HEK293 (cell line): ENCODE data around the gene ZNF274.
A peak's percentile ranks its signal among the peaks of the same experiment; 100 is the strongest.

ENCODE experiments used
- CTCF ChIA-PET: fragments of 350-600 bp; formaldehyde crosslinking; extraction: SDS; loops from one replicate; lab custom pipeline; 2021; ENCODE audit warnings: antibody characterized with exemption; lab: Yijun Ruan, JAX
- POLR2A ChIA-PET: fragments of 300-600 bp; formaldehyde crosslinking; extraction: SDS; loops from one replicate; lab custom pipeline; 2020; ENCODE audit warnings: antibody characterized with exemption, inconsistent platforms; lab: Yijun Ruan, JAX
- H3K27ac ChIP-seq: fragments of 200-500 bp; sonication (Bioruptor generic); 2 replicates; pipeline ENCODE4 v1.5.1; 2014; ENCODE audit warnings: low read depth, low read length, control low read depth, inconsistent platforms; ENCODE audit errors: extremely low read depth
- H3K36me3 ChIP-seq, 2 experiments: fragments of 200-500 bp in 1 of 2; sonication (Bioruptor generic) in 1 of 2; 1 replicate in 1 of 2; 2 replicates in 1 of 2; pipeline ENCODE4 v1.5.1; 2014 to 2017; ENCODE audit warnings: inconsistent platforms in 2 of 2, low read length in 2 of 2; ENCODE audit not compliant: control insufficient read depth in 2 of 2, insufficient read depth in 1 of 2
- H3K4me1 ChIP-seq: fragments of 200-500 bp; sonication (Bioruptor generic); 2 replicates; pipeline ENCODE4 v1.5.1; 2014; ENCODE audit warnings: mild to moderate bottlenecking, low read length, inconsistent platforms; ENCODE audit not compliant: control insufficient read depth, insufficient read depth
- H3K4me3 ChIP-seq: 2 replicates; pipeline ENCODE4 v1.5.1; 2011; ENCODE audit warnings: low read depth, mild to moderate bottlenecking, control low read depth, low read length, moderate library complexity
- H3K9me3 ChIP-seq: fragments of 200-500 bp; sonication (Bioruptor generic); 2 replicates; pipeline ENCODE4 v1.5.1; 2014; ENCODE audit warnings: low read depth, low read length, inconsistent platforms; ENCODE audit not compliant: control insufficient read depth, insufficient read depth
- EGR2 ChIP-seq: fragments of 450-650 bp; formaldehyde crosslinking; IDR thresholded peaks from 2 replicates; pipeline ENCODE4 v1.5.1; 2016; ENCODE audit warnings: low read depth, missing biosample characterization, missing genetic modification characterization
- KLF9 ChIP-seq: fragments of 450-650 bp; formaldehyde crosslinking; IDR thresholded peaks from 2 replicates; pipeline ENCODE4 v1.5.1; 2016; ENCODE audit warnings: missing biosample characterization, missing genetic modification characterization, low read depth
- RBAK ChIP-seq: fragments of 450-650 bp; formaldehyde crosslinking; IDR thresholded peaks from 2 replicates; pipeline ENCODE4 v1.5.1; 2016; ENCODE audit warnings: missing biosample characterization, missing genetic modification characterization
- SCRT1 ChIP-seq: fragments of 450-650 bp; formaldehyde crosslinking; IDR thresholded peaks from 2 replicates; pipeline ENCODE4 v1.5.1; 2016; ENCODE audit warnings: missing biosample characterization, missing genetic modification characterization, borderline replicate concordance
- SP2 ChIP-seq: fragments of 450-650 bp; formaldehyde crosslinking; IDR thresholded peaks from 2 replicates; pipeline ENCODE4 v1.5.1; 2016; ENCODE audit warnings: missing biosample characterization, missing genetic modification characterization
- ZFHX2 ChIP-seq: fragments of 450-650 bp; formaldehyde crosslinking; conservative IDR thresholded peaks from 2 replicates; pipeline ENCODE4 v1.5.1; 2016; ENCODE audit warnings: missing biosample characterization, missing genetic modification characterization
- ZFP3 ChIP-seq: fragments of 450-650 bp; formaldehyde crosslinking; IDR thresholded peaks from 2 replicates; pipeline ENCODE4 v1.5.1; 2016; ENCODE audit warnings: low read depth, missing biosample characterization, missing genetic modification characterization
- ZNF121 ChIP-seq: fragments of 450-650 bp; formaldehyde crosslinking; IDR thresholded peaks from 2 replicates; pipeline ENCODE4 v1.5.1; 2016; ENCODE audit warnings: missing biosample characterization, missing genetic modification characterization
- ZNF155 ChIP-seq: fragments of 450-650 bp; formaldehyde crosslinking; IDR thresholded peaks from 2 replicates; pipeline ENCODE4 v1.5.1; 2016; ENCODE audit warnings: missing biosample characterization, missing genetic modification characterization
- ZNF202 ChIP-seq: fragments of 450-650 bp; formaldehyde crosslinking; IDR thresholded peaks from 2 replicates; pipeline ENCODE4 v1.5.1; 2016; ENCODE audit warnings: missing biosample characterization, missing genetic modification characterization, borderline replicate concordance
- ZNF354C ChIP-seq: fragments of 450-650 bp; formaldehyde crosslinking; IDR thresholded peaks from 2 replicates; pipeline ENCODE4 v1.5.1; 2016; ENCODE audit warnings: missing biosample characterization, missing genetic modification characterization, low read depth, borderline replicate concordance
- ZNF366 ChIP-seq: fragments of 450-650 bp; formaldehyde crosslinking; conservative IDR thresholded peaks from 2 replicates; pipeline ENCODE4 v1.5.1; 2016; ENCODE audit warnings: missing biosample characterization, missing genetic modification characterization
- ZNF501 ChIP-seq: fragments of 450-650 bp; formaldehyde crosslinking; IDR thresholded peaks from 2 replicates; pipeline ENCODE4 v1.5.1; 2016; ENCODE audit warnings: missing biosample characterization, missing genetic modification characterization
- ZNF514 ChIP-seq: fragments of 450-650 bp; formaldehyde crosslinking; IDR thresholded peaks from 2 replicates; pipeline ENCODE4 v1.5.1; 2016; ENCODE audit warnings: missing biosample characterization, missing genetic modification characterization
- ZNF544 ChIP-seq: fragments of 450-650 bp; formaldehyde crosslinking; IDR thresholded peaks from 2 replicates; pipeline ENCODE4 v1.5.0; 2017; ENCODE audit warnings: missing biosample characterization, missing genetic modification characterization
- ZNF548 ChIP-seq: fragments of 450-650 bp; formaldehyde crosslinking; IDR thresholded peaks from 2 replicates; pipeline ENCODE4 v1.5.1; 2016; ENCODE audit warnings: missing biosample characterization, missing genetic modification characterization
- ZNF549 ChIP-seq: fragments of 450-650 bp; IDR thresholded peaks from 2 replicates; pipeline ENCODE4 v1.5.1; 2018; ENCODE audit warnings: missing biosample characterization, missing genetic modification characterization, mild to moderate bottlenecking, inconsistent platforms, moderate library complexity
- ZNF626 ChIP-seq: fragments of 450-650 bp; sonication (Bioruptor Pico); formaldehyde crosslinking; IDR thresholded peaks from 2 replicates; pipeline ENCODE4 v1.5.1; 2018; ENCODE audit warnings: missing biosample characterization, missing genetic modification characterization, inconsistent platforms
- ZNF843 ChIP-seq: fragments of 450-650 bp; formaldehyde crosslinking; IDR thresholded peaks from 2 replicates; pipeline ENCODE4 v1.5.1; 2016; ENCODE audit warnings: missing biosample characterization, missing genetic modification characterization
- ZSCAN23 ChIP-seq: fragments of 450-650 bp; formaldehyde crosslinking; IDR thresholded peaks from 2 replicates; pipeline ENCODE4 v1.5.1; 2016; ENCODE audit warnings: missing biosample characterization, missing genetic modification characterization
- TF ChIP-seq, protein P1 (sequence below): fragments of 450-650 bp; formaldehyde crosslinking; conservative IDR thresholded peaks from 2 replicates; pipeline ENCODE4 v1.5.1; 2016; ENCODE audit warnings: low read depth, missing biosample characterization, missing genetic modification characterization

The ZNF274 gene

DNA sequence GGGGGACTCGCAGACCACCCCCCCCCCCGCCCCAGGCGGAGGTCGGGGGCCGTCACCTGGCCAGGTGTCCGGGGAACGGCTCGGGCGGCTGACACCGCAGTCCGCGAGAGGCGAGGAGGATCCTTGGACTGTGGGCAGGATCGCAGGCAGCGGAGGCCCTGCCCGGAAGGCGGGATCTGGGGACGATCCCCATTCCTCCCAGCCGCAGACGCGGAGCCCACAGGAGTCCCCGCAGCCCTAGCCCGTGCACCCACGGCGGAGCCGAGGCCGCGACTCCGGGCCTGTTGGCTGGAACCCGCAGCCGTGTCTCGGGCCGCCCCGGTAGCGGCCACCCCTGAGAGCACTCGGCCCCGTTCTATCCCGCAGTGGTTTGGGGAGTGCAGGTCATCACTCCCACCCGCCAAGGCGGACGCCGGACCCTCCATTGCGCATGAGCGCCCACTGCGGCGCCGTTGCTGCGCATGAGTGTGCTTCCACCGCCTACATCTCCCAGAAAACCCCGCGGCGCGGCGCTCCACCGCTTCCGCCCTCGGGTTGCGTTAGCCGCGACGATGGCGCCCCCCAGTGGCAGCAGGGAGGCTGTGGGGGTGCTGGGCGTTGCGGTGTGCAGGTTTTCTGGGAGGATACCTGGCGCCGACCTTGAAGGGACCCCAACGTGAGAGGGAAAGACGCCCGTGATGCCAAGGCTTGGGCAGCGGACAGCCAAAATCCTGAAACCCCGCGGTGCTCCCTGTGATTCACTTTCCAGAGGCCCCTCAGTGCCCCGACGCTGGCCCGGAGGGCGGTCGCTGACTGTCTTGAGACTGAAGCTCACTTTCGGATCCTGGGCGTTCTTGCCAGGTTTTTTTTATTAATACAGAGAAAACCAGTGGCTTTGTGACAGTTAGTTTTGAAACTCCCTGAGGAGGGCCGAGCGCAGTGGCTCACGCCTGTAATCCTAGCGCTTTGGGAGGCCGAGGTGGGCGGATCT is 27.9 kb upstream of the ZNF274 start (continued):
- TF ChIP-seq, protein P1, sequence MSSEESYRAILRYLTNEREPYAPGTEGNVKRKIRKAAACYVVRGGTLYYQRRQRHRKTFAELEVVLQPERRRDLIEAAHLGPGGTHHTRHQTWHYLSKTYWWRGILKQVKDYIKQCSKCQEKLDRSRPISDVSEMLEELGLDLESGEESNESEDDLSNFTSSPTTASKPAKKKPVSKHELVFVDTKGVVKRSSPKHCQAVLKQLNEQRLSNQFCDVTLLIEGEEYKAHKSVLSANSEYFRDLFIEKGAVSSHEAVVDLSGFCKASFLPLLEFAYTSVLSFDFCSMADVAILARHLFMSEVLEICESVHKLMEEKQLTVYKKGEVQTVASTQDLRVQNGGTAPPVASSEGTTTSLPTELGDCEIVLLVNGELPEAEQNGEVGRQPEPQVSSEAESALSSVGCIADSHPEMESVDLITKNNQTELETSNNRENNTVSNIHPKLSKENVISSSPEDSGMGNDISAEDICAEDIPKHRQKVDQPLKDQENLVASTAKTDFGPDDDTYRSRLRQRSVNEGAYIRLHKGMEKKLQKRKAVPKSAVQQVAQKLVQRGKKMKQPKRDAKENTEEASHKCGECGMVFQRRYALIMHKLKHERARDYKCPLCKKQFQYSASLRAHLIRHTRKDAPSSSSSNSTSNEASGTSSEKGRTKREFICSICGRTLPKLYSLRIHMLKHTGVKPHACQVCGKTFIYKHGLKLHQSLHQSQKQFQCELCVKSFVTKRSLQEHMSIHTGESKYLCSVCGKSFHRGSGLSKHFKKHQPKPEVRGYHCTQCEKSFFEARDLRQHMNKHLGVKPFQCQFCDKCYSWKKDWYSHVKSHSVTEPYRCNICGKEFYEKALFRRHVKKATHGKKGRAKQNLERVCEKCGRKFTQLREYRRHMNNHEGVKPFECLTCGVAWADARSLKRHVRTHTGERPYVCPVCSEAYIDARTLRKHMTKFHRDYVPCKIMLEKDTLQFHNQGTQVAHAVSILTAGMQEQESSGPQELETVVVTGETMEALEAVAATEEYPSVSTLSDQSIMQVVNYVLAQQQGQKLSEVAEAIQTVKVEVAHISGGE (tag by site-specific recombination): peak; percentile 72
- TF ChIP-seq SCRT1 (tag by site-specific recombination) (no peak), ZNF514 (tag by site-specific recombination) (no peak), ZNF366 (tag by site-specific recombination) (peak; percentile 74), ZNF843 (tag by site-specific recombination) (no peak), RBAK (no peak), ZFP3 (tag by site-specific recombination) (no peak), ZNF155 (tag by site-specific recombination) (no peak), EGR2 (tag by site-specific recombination) (peak; percentile 35)

DNA sequence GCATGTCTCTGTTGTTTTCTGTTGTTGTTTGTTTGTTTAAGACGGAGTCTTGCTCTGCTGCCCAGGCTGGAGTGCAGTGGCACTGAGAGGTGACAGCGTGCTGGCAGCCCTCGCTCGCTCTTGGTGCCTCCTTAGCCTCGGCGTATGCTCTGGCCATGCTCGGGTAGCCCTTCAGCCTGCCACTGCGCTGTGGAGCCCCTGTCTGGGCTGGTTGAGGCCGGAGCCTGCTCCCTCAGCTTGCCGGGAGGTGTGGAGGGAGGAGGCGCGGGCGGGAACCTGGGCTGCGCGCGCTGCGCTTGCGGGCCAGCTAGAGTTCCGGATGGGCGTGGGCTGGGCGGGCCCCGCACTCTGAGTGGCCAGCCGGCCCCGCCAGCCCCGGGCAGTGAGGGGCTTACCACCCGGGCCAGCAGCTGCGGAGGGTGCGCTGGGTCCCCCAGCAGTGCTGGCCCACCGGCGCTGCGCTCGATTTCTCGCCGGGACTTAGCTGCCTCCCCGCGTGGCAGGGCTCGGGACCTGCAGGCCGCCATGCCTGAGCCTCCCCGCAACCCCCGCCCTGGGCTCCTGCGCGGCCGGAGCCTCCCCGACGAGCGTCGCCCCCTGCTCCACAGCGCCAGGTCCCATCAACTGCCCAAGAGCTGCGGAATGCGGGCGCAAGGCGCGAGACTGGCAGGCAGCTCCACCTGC is 25.7 kb upstream of the ZNF274 start:
- Histone ChIP-seq H3K27ac (no peak overlapping the region), H3K36me3 (no peaks in the 10 kb centered on the region), H3K4me3 (no peak overlapping the region)
- CTCF ChIA-PET: interaction anchor here (0.6 to 1.7 kb wide), 3 partner anchors 135 to 1054 kb away, joined by 4 to 7 read pairs (median 5); no protein-coding TSS in a partner anchor
- TF ChIP-seq ZNF626: no peak
- TF ChIP-seq ZNF121: no peak
- TF ChIP-seq ZFHX2 (tag by site-specific recombination): no peak
- no peak for TF ChIP-seq KLF9 (tag by site-specific recombination)
- no peak for TF ChIP-seq ZNF549 (tag by site-specific recombination)
- no peak for TF ChIP-seq ZSCAN23 (tag by site-specific recombination)
- TF ChIP-seq ZNF544 (tag by site-specific recombination): no peak
- no peak for TF ChIP-seq SP2 (tag by site-specific recombination)
- no peak for TF ChIP-seq ZNF548 (tag by site-specific recombination)
- TF ChIP-seq ZNF354C: no peak
- TF ChIP-seq ZNF501 (tag by site-specific recombination): no peak
- no peak for TF ChIP-seq ZNF202 (tag by site-specific recombination)
- TF ChIP-seq, all 188 proteins: peak for 0
- no peaks in the 10 kb centered on the region for H3K4me1 ChIP-seq
- no peaks in the 10 kb centered on the region; the same call in 1 of the 2 replicates for H3K9me3 ChIP-seq
- POLR2A ChIA-PET: no interaction called here
